Thoracic aorta (tissue), 2 donors: ENCODE measurements around the gene AMOTL1. TPM values are rescaled to one million over a fixed set of nuclear protein-coding genes. Genes with fewer than 3 reads are reported as not detected.

ENCODE experiments used
- ATAC-seq: fragments of 150-250 bp; one replicate; pipeline ENCODE4 v1.8.0; 2017; ENCODE audit warnings: low read depth; ENCODE audit not compliant: insufficient number of reproducible peaks, low FRiP score
- DNase-seq: peaks from one replicate; pipeline ENCODE4 v3.0.0-alpha.2; 2020; ENCODE audit warnings: low spot score
- H3K27ac ChIP-seq, 2 donors: fragments of 200-600 bp; sonication (generic); 1 replicate in 1 of 2; 2 replicates in 1 of 2; pipeline ENCODE4 v1.5.1; 2016; ENCODE audit warnings: mild to moderate bottlenecking in 2 of 2, moderate library complexity in 2 of 2
- H3K27me3 ChIP-seq: fragments of 200-600 bp; sonication (generic); replicated peaks from 2 replicates; pipeline ENCODE4 v1.6.0; 2016; ENCODE audit warnings: mild to moderate bottlenecking; ENCODE audit not compliant: insufficient read depth
- H3K36me3 ChIP-seq: fragments of 200-600 bp; sonication (generic); one replicate; pipeline ENCODE4 v1.5.1; 2016
- H3K4me1 ChIP-seq, 2 donors: fragments of 200-600 bp; sonication (generic); 1 replicate in 1 of 2; 2 replicates in 1 of 2; pipeline versions ENCODE4 v1.5.1 to v1.6.0; 2016; ENCODE audit warnings: low read depth in 2 of 2, mild to moderate bottlenecking in 1 of 2; ENCODE audit not compliant: control insufficient read depth in 1 of 2
- H3K4me3 ChIP-seq: fragments of 200-600 bp; sonication (generic); 2 replicates; pipeline ENCODE4 v1.5.1; 2016; ENCODE audit warnings: mild to moderate bottlenecking
- H3K9me3 ChIP-seq: fragments of 200-600 bp; sonication (generic); 2 replicates; pipeline ENCODE4 v1.5.1; 2016
- CTCF ChIP-seq: fragments of 200-600 bp; sonication (generic); IDR thresholded peaks from one replicate; pipeline ENCODE4 v1.5.1; 2019; ENCODE audit warnings: antibody characterized with exemption
- total RNA-seq, 2 donors: library from RNA; depleted of rRNA; stranded (reverse); fragments of >200 nt; gene quantifications; one replicate each; pipeline versions ENCODE4 v1.1.0 to v1.2.3, GENCODE V29; 2016

The AMOTL1 gene
- total RNA-seq, 2 donors from 2014 or later = 64.2 to 89.5 TPM

GRCh38 chr11:94732617-94733281 is 35.4 kb upstream of the AMOTL1 start:
- Histone ChIP-seq H3K27ac (no peak overlapping the region), H3K36me3 (no peaks in the 10 kb centered on the region), H3K27me3 (no peaks in the 10 kb centered on the region), H3K4me3 (no peak overlapping the region), H3K4me1 (peaks cover 3 to 11% of the 10 kb centered on the region in 2 donors), H3K9me3 (no peaks in the 10 kb centered on the region)
- no peak for ATAC-seq
- TF ChIP-seq CTCF = no peak
- no peak for DNase-seq

DNA sequence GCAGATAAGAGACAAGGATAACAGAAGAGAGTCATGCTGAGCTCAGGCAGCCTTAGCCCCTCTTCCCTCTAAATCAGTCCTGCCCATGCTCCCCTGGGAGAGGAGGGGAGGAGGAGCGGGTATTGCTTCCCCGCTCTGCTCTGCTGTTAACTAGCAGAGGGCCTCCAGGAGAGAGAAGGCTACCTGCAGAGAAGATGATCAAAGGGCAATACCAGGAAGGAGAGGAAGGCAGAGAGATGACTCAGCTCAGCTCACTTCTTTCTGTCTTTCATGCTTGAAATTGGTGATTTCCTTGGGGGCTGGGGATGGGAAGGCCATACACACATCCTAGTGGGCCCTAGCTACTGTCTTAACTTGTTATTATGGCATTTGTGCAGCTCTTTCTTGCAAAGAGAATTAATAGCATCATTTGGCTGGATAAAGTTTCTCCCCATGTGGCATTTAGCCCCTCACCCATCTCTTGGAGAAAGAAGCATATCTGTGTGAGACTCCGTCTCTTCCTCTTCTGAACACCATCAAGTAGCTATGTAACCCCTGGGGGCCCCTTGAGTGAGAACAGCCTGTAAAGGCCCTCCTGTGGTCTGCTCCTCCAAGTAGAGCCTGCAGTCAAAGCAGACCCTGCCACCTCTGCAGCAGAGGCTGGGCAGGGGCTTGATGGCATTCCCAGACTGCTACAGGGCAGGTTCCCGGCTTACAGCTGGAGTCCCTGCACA is 33.4 kb upstream of the AMOTL1 start:
- Histone ChIP-seq H3K27ac (no peak overlapping the region), H3K4me1 (peaks cover 3 to 12% of the 10 kb centered on the region in 2 donors), H3K9me3 (no peaks in the 10 kb centered on the region), H3K4me3 (no peak overlapping the region), H3K36me3 (no peaks in the 10 kb centered on the region), H3K27me3 (no peaks in the 10 kb centered on the region)
- no peak for TF ChIP-seq CTCF
- no peak for DNase-seq
- ATAC-seq = no peak

GRCh38 chr11:94735907-94736306 is 32.2 kb upstream of the AMOTL1 start:
- Histone ChIP-seq H3K4me3 (no peak overlapping the region), H3K4me1 (peaks cover 3 to 17% of the 10 kb centered on the region in 2 donors), H3K27me3 (no peaks in the 10 kb centered on the region), H3K27ac (no peak overlapping the region), H3K36me3 (no peaks in the 10 kb centered on the region), H3K9me3 (no peaks in the 10 kb centered on the region)
- DNase-seq (no peak), ATAC-seq (no peak)
- no peak for TF ChIP-seq CTCF

DNA sequence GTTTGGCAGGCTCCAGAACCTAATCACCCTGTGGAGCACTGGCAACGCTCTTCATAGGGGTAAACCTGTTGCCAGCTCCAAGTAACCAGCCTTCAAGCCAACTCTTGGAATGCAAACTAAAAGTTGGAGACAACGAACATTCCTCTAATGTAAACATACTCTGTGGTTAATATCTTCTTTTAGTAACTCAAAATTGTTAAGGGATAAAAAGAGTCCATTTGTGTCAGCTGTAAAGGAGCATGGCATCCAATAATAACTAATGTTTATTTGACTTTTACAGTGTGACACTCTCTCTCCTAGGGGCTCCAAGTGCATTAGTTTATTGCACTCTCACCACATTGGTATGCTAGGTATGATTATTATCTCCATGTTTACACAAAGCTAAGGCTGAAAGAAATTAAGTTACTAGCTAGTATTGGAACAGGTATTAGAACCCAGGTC is 31.0 kb upstream of the AMOTL1 start:
- peaks cover 3 to 23% of the 10 kb centered on the region in 2 donors for H3K4me1 ChIP-seq
- no peaks in the 10 kb centered on the region for H3K27me3 ChIP-seq
- H3K36me3 ChIP-seq = no peaks in the 10 kb centered on the region
- no peak for TF ChIP-seq CTCF
- no peak overlapping the region for H3K27ac ChIP-seq
- no peak overlapping the region for H3K4me3 ChIP-seq
- no peaks in the 10 kb centered on the region for H3K9me3 ChIP-seq
- DNase-seq (no peak), ATAC-seq (no peak)

GRCh38 chr11:94738746-94739145 is 29.4 kb upstream of the AMOTL1 start:
- Histone ChIP-seq H3K27ac (no peak overlapping the region), H3K4me1 (peaks cover 3 to 23% of the 10 kb centered on the region in 2 donors), H3K4me3 (no peak overlapping the region), H3K9me3 (no peaks in the 10 kb centered on the region), H3K27me3 (no peaks in the 10 kb centered on the region), H3K36me3 (no peaks in the 10 kb centered on the region)
- ATAC-seq = no peak
- TF ChIP-seq CTCF = no peak
- no peak for DNase-seq
